Mononuclear cell (primary cell): ENCODE measurements around the gene SH3RF3. TPM values are rescaled to one million over a fixed set of nuclear protein-coding genes. Genes with fewer than 3 reads are reported as not detected.
"Not testable (repeated sequence)": the region's sequence is repeated elsewhere in the genome, so short reads cannot be mapped to it uniquely, and the experiment has no call there.

Source experiments
- H3K27me3 ChIP-seq: 2 replicates; pipeline ENCODE4 v1.6.0; 2011; ENCODE audit warnings: low read length, control low read depth; ENCODE audit not compliant: insufficient read depth
- H3K4me1 ChIP-seq: 2 replicates; pipeline ENCODE4 v1.5.1; 2011; ENCODE audit warnings: mild to moderate bottlenecking, low read length, control low read depth; ENCODE audit not compliant: insufficient read depth
- H3K4me3 ChIP-seq: 2 replicates; pipeline ENCODE4 v1.5.1; 2011; ENCODE audit warnings: mild to moderate bottlenecking, low read length, moderate library complexity
- H3K9me3 ChIP-seq: 2 replicates; pipeline ENCODE4 v1.5.1; 2011; ENCODE audit warnings: low read depth, mild to moderate bottlenecking, control low read depth, low read length
- total RNA-seq: library from RNA; depleted of rRNA; stranded (reverse); fragments of >200 nt; gene quantifications from one replicate; pipeline ENCODE4 v1.2.3, GENCODE V29; 2012

SH3RF3 gene
- total RNA-seq, 1 donor: 2.2 TPM

GRCh38 chr2:109102588-109103233 is 26.3 kb upstream of the SH3RF3 start:
- no peak overlapping the region for H3K4me3 ChIP-seq
- H3K27me3 ChIP-seq: peaks cover 3% of the 10 kb centered on the region
- peaks cover 3% of the 10 kb centered on the region for H3K4me1 ChIP-seq
- H3K9me3 ChIP-seq: no peaks in the 10 kb centered on the region

- Histone ChIP-seq H3K9me3 (no peaks in the 10 kb centered on the region), H3K4me1 (peaks cover 3% of the 10 kb centered on the region), H3K4me3 (no peak overlapping the region), H3K27me3 (no peaks in the 10 kb centered on the region)
Observed at GRCh38 chr2:109105113-109105512, 23.9 kb upstream of the SH3RF3 start.

GRCh38 chr2:109108740-109109139 is 20.3 kb upstream of the SH3RF3 start:
- no peaks in the 10 kb centered on the region for H3K27me3 ChIP-seq
- H3K4me1 ChIP-seq: no peaks in the 10 kb centered on the region
- H3K4me3 ChIP-seq: no peak overlapping the region
- no peaks in the 10 kb centered on the region for H3K9me3 ChIP-seq

DNA sequence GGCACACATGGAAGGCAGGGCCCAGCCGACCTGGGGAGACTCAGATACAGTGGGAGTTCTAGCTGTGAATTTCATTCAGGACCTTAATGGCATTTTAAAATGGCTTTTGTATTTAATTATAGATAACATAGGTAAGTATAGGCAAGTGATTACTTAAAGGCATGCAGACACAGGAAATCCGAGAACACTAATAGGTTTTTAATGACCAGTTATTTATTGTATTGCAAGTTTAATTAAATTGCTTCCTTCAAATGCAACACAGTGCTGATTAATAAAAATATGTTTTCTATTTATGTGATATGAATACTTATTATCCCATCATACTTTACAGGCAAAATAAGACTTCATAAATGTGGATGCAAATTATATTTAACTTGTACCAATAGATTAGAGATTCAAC is 19.7 kb upstream of the SH3RF3 start:
- no peak overlapping the region for H3K4me3 ChIP-seq
- no peaks in the 10 kb centered on the region for H3K4me1 ChIP-seq
- H3K9me3 ChIP-seq: no peaks in the 10 kb centered on the region
- no peaks in the 10 kb centered on the region for H3K27me3 ChIP-seq

GRCh38 chr2:109110170-109110569 is 18.8 kb upstream of the SH3RF3 start:
- Histone ChIP-seq H3K27me3 (no peaks in the 10 kb centered on the region), H3K4me3 (no peak overlapping the region), H3K9me3 (no peaks in the 10 kb centered on the region), H3K4me1 (no peaks in the 10 kb centered on the region)

GRCh38 chr2:109117181-109117580 is 11.8 kb upstream of the SH3RF3 start:
- not testable (repeated sequence) for H3K4me3 ChIP-seq, H3K27me3 ChIP-seq, H3K9me3 ChIP-seq, H3K4me1 ChIP-seq

DNA sequence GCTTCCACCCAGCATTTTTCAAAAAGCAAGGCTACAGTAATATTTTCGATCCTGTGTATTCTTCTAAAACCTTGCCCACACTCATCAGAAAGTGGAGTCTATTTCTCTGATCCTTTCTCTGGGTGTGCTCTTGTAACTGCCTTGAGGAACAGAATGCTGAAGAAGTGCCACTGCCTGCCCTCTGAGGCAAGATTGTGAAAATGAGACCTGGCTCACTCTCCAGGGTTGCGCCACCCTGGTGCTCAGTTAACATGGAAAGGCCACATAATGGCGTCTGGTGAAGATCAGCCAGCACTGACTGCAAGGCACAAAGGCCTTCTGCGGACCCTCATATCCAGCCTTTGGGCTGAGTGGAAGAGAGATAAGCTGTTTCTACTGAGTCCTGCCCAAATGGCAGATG is 11.2 kb upstream of the SH3RF3 start:
- Histone ChIP-seq H3K4me3 (no peak overlapping the region), H3K9me3 (no peaks in the 10 kb centered on the region)

GRCh38 chr2:109118321-109118720 is 10.7 kb upstream of the SH3RF3 start:
- H3K4me3 ChIP-seq: no peak overlapping the region
- no peaks in the 10 kb centered on the region for H3K27me3 ChIP-seq

More for the DNA sequence above, 11.2 kb upstream of the SH3RF3 start:
- Histone ChIP-seq H3K27me3 (no peaks in the 10 kb centered on the region), H3K4me1 (no peaks in the 10 kb centered on the region)

DNA sequence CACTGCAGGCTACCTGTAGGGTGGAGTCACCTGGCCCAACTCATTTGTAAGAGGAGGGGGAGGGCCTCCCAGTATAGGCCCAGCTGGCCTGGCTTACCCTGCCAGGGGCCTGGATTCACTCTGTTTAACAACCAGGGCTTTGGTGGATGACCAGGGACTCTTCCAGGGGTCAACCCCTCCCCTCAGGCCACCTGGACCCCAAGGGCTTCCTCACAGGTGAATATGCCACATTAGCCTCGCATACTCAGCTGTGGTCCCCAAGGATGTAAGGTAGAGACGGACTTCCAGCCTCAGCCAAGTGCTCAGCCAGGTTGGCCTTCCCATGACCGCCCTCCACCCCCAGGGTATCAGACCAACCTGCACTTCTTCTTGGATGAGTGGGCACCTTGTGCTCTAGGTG is 8.8 kb upstream of the SH3RF3 start:
- no peak overlapping the region for H3K4me3 ChIP-seq
- H3K27me3 ChIP-seq: no peaks in the 10 kb centered on the region

More at GRCh38 chr2:109118321-109118720, 10.7 kb upstream of the SH3RF3 start:
- Histone ChIP-seq H3K4me1 (no peaks in the 10 kb centered on the region), H3K9me3 (no peaks in the 10 kb centered on the region)

GRCh38 chr2:109120686-109121085 is 8.3 kb upstream of the SH3RF3 start:
- H3K9me3 ChIP-seq, H3K4me3 ChIP-seq, H3K27me3 ChIP-seq, H3K4me1 ChIP-seq: not testable (repeated sequence)

More for the DNA sequence above, 8.8 kb upstream of the SH3RF3 start:
- H3K4me1 ChIP-seq: no peaks in the 10 kb centered on the region
- no peaks in the 10 kb centered on the region for H3K9me3 ChIP-seq

- no peaks in the 10 kb centered on the region for H3K9me3 ChIP-seq
- H3K4me3 ChIP-seq: no peak overlapping the region
- H3K27me3 ChIP-seq: peaks cover 9% of the 10 kb centered on the region
- H3K4me1 ChIP-seq: peaks cover 14% of the 10 kb centered on the region
Observed at GRCh38 chr2:109123586-109124201, 5.3 kb upstream of the SH3RF3 start.

DNA sequence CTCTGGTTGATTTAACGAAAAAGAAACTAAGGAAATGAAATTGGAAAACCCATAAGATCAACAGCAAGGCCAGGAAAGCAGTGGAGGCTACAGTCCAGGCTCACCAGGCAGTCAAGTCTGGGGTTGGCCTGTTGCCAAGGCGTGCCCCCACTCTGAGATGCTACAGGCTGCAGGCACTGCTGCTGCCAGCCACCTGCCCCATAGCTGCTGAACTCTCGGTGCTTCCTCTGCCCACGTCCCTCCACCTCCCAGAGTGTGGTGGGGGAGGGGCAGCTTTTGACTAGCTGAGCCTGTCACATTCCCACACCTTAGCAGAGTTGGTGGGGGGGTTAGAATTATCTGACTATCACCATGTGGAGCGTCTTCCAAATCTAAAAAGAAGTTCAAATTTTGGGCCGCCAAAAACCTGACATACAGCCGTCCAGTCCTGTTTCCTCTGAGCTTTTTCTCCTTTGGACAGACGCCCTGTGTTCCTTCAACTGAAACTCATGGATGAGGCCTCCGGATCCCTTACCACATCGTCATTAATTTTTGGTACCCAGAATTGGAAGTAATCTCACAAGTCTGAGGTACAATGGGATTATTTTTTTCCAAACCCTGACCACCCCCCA is 3.9 kb upstream of the SH3RF3 start:
- H3K4me3 ChIP-seq: no peak overlapping the region
- H3K9me3 ChIP-seq: no peaks in the 10 kb centered on the region
- peaks cover 24% of the 10 kb centered on the region for H3K4me1 ChIP-seq
- H3K27me3 ChIP-seq: peaks cover 11% of the 10 kb centered on the region

DNA sequence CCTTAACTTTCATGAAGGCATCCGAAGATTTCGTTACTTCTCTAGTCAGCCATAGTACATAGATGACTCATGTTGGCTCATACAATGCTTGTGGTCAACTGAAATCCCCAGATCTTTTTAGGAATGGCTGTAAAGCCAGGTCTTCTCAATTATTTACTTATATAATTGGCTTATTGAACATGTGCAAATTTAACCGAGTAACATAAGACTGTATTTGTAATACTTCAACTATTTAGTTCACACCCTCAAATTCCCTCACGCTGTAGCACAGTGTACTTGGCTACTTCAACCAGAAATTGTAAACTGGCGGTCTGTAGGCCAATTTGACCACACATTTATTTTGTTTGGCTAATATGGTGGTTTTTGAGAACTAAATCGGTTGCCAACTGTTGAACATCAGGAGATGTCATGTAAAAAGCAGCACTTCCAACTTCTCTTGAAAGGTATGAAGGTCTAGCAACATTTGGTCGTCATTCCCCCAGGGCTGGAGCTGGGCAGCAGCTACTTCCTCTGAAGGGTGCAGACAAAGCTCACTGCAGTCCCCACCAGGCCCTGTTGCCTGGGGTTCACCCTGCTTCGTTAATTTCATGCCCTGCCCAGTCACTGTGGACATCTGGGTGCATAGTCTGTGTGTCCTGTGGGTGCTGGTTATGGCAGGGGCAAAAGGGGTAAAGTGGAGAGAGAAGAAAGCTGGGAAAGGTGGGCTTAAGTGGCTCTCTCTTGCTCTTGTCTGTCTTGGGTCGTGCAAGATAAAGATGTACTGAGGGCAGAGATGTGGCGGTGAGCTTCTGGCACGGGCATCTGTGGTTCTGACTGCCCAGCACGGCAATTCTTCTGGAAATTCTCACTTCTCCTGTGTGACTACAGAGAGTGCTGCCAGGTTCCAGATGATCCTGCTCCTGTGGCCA is 3.2 kb upstream of the SH3RF3 start:
- Histone ChIP-seq H3K9me3 (no peaks in the 10 kb centered on the region), H3K4me1 (peaks cover 30% of the 10 kb centered on the region), H3K4me3 (no peak overlapping the region), H3K27me3 (peaks cover 19% of the 10 kb centered on the region)

DNA sequence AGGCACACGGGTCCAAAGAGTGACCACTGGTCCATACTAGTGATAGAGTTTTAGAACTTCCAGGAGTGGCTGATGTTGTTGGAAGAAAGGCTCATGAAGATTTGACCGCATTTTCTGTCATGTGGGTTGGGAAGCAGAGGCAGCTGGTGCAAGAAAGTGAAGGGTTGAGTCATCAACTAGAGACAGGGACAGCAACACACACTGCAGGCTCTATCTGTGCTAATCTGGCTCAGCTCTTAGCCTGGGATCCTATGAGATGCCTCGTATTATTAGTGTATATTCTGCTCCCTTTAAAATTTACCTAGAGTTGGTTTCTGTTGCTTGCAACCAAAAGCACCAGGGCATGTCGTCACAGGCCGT is 2.5 kb upstream of the SH3RF3 start:
- no peaks in the 10 kb centered on the region for H3K9me3 ChIP-seq
- peaks cover 25% of the 10 kb centered on the region for H3K27me3 ChIP-seq
- H3K4me1 ChIP-seq: peaks cover 30% of the 10 kb centered on the region
- H3K4me3 ChIP-seq: no peak overlapping the region

- Histone ChIP-seq H3K4me3 (no peak overlapping the region), H3K27me3 (peaks cover 35% of the 10 kb centered on the region)
Observed at GRCh38 chr2:109127556-109127955, 1.4 kb upstream of the SH3RF3 start.

More at GRCh38 chr2:109127556-109127955, 1.4 kb upstream of the SH3RF3 start:
- no peaks in the 10 kb centered on the region for H3K9me3 ChIP-seq
- peaks cover 30% of the 10 kb centered on the region for H3K4me1 ChIP-seq
